ENCODE results near the gene FBF1. TPM values are rescaled to one million over a fixed set of nuclear protein-coding genes. Genes with fewer than 3 reads are reported as not detected.

Gene FBF1
- polyA plus RNA-seq, 1 donor (not counting 4 experiments of a cell fraction or from before 2014, with no cell fraction given) = 4.3 TPM

- H3K4me3 ChIP-seq (ENCODE audit: control insufficient read depth in 2 of 3, extremely low read depth in 1 of 3, insufficient read depth in 2 of 3, low read depth in 1 of 3, low read length in 3 of 3) = no peak overlapping the region
- no peak for FAIRE-seq
- H3K9ac ChIP-seq (ENCODE audit: control insufficient read depth, extremely low read depth, insufficient read depth, low read length) = no peak overlapping the region
- no peak for DNase-seq (ENCODE audit: low read depth, low spot score)
- H3K79me2 ChIP-seq (ENCODE audit: control insufficient read depth, insufficient read depth, low read length) = no peaks in the 10 kb centered on the region
- H4K20me1 ChIP-seq (ENCODE audit: control insufficient read depth, extremely low read depth, insufficient read depth, low read length) = no peaks in the 10 kb centered on the region
- H3K27ac ChIP-seq (ENCODE audit: control insufficient read depth, insufficient read depth, low read length) = no peak overlapping the region
- peaks cover 15% of the 10 kb centered on the region for H3K4me1 ChIP-seq (ENCODE audit: control insufficient read depth, extremely low read depth, insufficient read depth, low read length)
- dilution Hi-C loops (cut with MboI; ENCODE audit: extremely low pct_ligation_motif_present, low sequenced_read_pairs) = no loop called here
- no peaks in the 10 kb centered on the region for H3K27me3 ChIP-seq (ENCODE audit: control insufficient read depth, extremely low read depth, insufficient read depth, low read length)
- no peaks in the 10 kb centered on the region for H3K9me3 ChIP-seq (ENCODE audit: control insufficient read depth, low read depth, low read length)
- no peak overlapping the region for H2AFZ ChIP-seq (ENCODE audit: control insufficient read depth, low read length)
- TF ChIP-seq EZH2 (IDR thresholded peaks at IDR 0.05; ENCODE audit: low read length) = no peak
- TF ChIP-seq, protein P1, sequence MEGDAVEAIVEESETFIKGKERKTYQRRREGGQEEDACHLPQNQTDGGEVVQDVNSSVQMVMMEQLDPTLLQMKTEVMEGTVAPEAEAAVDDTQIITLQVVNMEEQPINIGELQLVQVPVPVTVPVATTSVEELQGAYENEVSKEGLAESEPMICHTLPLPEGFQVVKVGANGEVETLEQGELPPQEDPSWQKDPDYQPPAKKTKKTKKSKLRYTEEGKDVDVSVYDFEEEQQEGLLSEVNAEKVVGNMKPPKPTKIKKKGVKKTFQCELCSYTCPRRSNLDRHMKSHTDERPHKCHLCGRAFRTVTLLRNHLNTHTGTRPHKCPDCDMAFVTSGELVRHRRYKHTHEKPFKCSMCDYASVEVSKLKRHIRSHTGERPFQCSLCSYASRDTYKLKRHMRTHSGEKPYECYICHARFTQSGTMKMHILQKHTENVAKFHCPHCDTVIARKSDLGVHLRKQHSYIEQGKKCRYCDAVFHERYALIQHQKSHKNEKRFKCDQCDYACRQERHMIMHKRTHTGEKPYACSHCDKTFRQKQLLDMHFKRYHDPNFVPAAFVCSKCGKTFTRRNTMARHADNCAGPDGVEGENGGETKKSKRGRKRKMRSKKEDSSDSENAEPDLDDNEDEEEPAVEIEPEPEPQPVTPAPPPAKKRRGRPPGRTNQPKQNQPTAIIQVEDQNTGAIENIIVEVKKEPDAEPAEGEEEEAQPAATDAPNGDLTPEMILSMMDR (optimal IDR thresholded peaks at IDR 0.05 in 1 of 3, IDR thresholded peaks at IDR 0.05 in 1 of 3, conservative IDR thresholded peaks at IDR 0.05 in 1 of 3; ENCODE audit: extremely low read depth in 1 of 3, insufficient read depth in 2 of 3, low read length in 3 of 3) = no peak
- H3K9me1 ChIP-seq (ENCODE audit: control insufficient read depth, extremely low read depth, insufficient read depth, low read length) = no peaks in the 10 kb centered on the region
- H3K4me2 ChIP-seq (ENCODE audit: control insufficient read depth, extremely low read depth, insufficient read depth, low read depth, low read length) = no peak overlapping the region
- no peaks in the 10 kb centered on the region for H3K36me3 ChIP-seq (ENCODE audit: control insufficient read depth in 2 of 2, extremely low read depth in 1 of 2, insufficient read depth in 2 of 2, low read length in 2 of 2)
These were observed 15.7 kb downstream of the FBF1 start for GRCh38 chr17:75925103-75925502.

DNA sequence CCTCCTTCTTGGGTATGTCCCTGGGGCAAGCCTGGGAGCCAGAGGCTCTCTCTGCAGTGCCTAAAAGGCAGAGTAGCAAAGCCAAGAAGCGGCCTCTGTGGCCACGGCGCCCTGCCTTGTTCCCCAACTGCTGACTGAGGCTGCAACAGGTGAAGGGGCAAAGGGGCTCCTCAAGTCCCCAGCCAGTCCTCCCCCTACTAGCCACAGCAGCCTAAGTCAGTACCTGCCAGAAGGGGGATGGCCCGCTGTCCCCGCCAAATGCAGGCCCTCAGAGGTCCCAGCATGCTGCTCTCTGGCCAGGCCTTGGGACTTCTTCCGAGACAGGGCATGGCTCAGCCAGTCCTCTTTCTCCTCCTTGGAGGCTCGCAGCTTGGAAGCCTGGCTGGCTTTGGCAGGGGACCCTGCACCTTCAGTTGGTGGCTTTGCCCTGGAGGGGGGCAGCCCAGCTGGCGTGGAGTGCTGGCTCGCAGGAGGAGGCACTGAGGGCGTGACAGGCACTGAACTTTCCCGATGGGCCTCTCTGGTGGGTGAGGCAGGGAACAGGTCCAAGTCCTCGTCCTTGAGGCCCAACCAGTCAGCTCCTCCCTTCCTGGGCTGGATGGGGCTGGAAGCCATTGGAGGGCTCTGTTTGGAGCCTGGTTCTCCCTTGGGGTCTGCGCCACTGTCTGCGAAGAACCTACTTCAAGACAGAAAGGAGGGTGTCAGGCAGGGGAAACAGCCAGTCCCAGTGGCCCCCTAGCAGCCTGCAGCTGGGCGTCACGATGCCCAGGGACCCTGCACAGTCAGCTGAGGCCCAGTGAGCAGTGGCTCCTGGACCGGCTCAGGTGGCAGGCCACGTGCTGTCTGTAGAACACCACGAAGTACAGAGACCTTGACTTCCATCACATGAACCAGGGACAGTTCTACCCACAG lies 17.6 kb downstream of the FBF1 start:
- no peaks in the 10 kb centered on the region for H3K79me2 ChIP-seq (ENCODE audit: control insufficient read depth, insufficient read depth, low read length)
- no peak overlapping the region for H3K4me2 ChIP-seq (ENCODE audit: control insufficient read depth, extremely low read depth, insufficient read depth, low read depth, low read length)
- TF ChIP-seq, protein P1 (optimal IDR thresholded peaks at IDR 0.05 in 1 of 3, IDR thresholded peaks at IDR 0.05 in 1 of 3, conservative IDR thresholded peaks at IDR 0.05 in 1 of 3; ENCODE audit: extremely low read depth in 1 of 3, insufficient read depth in 2 of 3, low read length in 3 of 3) = no peak
- TF ChIP-seq EZH2 (IDR thresholded peaks at IDR 0.05; ENCODE audit: low read length) = no peak
- no peak for DNase-seq (ENCODE audit: low read depth, low spot score)
- no peaks in the 10 kb centered on the region for H4K20me1 ChIP-seq (ENCODE audit: control insufficient read depth, extremely low read depth, insufficient read depth, low read length)
- H3K27me3 ChIP-seq (ENCODE audit: control insufficient read depth, extremely low read depth, insufficient read depth, low read length) = no peaks in the 10 kb centered on the region
- dilution Hi-C loops (cut with MboI; ENCODE audit: extremely low pct_ligation_motif_present, low sequenced_read_pairs) = no loop called here
- H3K36me3 ChIP-seq (ENCODE audit: control insufficient read depth in 2 of 2, extremely low read depth in 1 of 2, insufficient read depth in 2 of 2, low read length in 2 of 2) = peaks cover 0 to 1% of the 10 kb centered on the region in 2 experiments
- H3K27ac ChIP-seq (ENCODE audit: control insufficient read depth, insufficient read depth, low read length) = no peak overlapping the region
- H3K9ac ChIP-seq (ENCODE audit: control insufficient read depth, extremely low read depth, insufficient read depth, low read length) = no peak overlapping the region
- H3K4me1 ChIP-seq (ENCODE audit: control insufficient read depth, extremely low read depth, insufficient read depth, low read length) = peaks cover 15% of the 10 kb centered on the region
- H3K4me3 ChIP-seq (ENCODE audit: control insufficient read depth in 2 of 3, extremely low read depth in 1 of 3, insufficient read depth in 2 of 3, low read depth in 1 of 3, low read length in 3 of 3) = no peak overlapping the region
- H3K9me1 ChIP-seq (ENCODE audit: control insufficient read depth, extremely low read depth, insufficient read depth, low read length) = no peaks in the 10 kb centered on the region
- no peak for FAIRE-seq
- H2AFZ ChIP-seq (ENCODE audit: control insufficient read depth, low read length) = no peak overlapping the region
- H3K9me3 ChIP-seq (ENCODE audit: control insufficient read depth, low read depth, low read length) = no peaks in the 10 kb centered on the region

All from keratinocyte (primary cell).